Smooth muscle cell (in vitro differentiated cells): ENCODE results near the gene SMCO2. TPM values are rescaled to one million over a fixed set of nuclear protein-coding genes. Genes with fewer than 3 reads are reported as not detected.

ENCODE experiments used
- DNase-seq: peaks from one replicate; lab custom pipeline; 2025; ENCODE audit not compliant: unreplicated experiment; lab: John Stamatoyannopoulos, UW
- H2AFZ ChIP-seq: fragments of 200-600 bp; sonication (generic); 2 replicates; pipeline ENCODE4 v1.6.0; 2016; ENCODE audit warnings: antibody characterized with exemption, low read depth, mild to moderate bottlenecking
- H3F3A ChIP-seq: fragments of 200-600 bp; sonication (generic); 2 replicates; pipeline ENCODE4 v1.6.0; 2017; ENCODE audit warnings: antibody characterized with exemption, low read depth
- H3K27ac ChIP-seq: fragments of 200-600 bp; sonication (generic); 2 replicates; pipeline ENCODE4 v1.5.1; 2016; ENCODE audit warnings: low read depth, mild to moderate bottlenecking
- H3K27me3 ChIP-seq: fragments of 200-600 bp; sonication (generic); 2 replicates; pipeline ENCODE4 v1.6.1; 2016; ENCODE audit warnings: low read depth, mild to moderate bottlenecking
- H3K36me3 ChIP-seq: fragments of 200-600 bp; sonication (generic); 2 replicates; pipeline ENCODE4 v1.5.1; 2016; ENCODE audit warnings: low read depth
- H3K4me1 ChIP-seq: fragments of 200-600 bp; sonication (generic); 2 replicates; pipeline ENCODE4 v1.5.1; 2016; ENCODE audit warnings: low read depth
- H3K4me2 ChIP-seq: fragments of 200-600 bp; sonication (generic); 2 replicates; pipeline ENCODE4 v1.6.0; 2016; ENCODE audit warnings: mild to moderate bottlenecking
- H3K4me3 ChIP-seq: fragments of 200-600 bp; sonication (generic); 2 replicates; pipeline ENCODE4 v1.5.1; 2016; ENCODE audit warnings: mild to moderate bottlenecking
- H3K79me2 ChIP-seq: fragments of 200-600 bp; sonication (generic); 2 replicates; pipeline ENCODE4 v1.6.0; 2016; ENCODE audit warnings: low read depth, mild to moderate bottlenecking
- H3K9ac ChIP-seq: fragments of 200-600 bp; sonication (generic); 2 replicates; pipeline ENCODE4 v1.6.0; 2016; ENCODE audit warnings: low read depth
- H3K9me3 ChIP-seq: fragments of 200-600 bp; sonication (generic); replicated peaks from 2 replicates; pipeline ENCODE4 v1.5.1; 2016; ENCODE audit warnings: low read depth
- H4K20me1 ChIP-seq: fragments of 200-600 bp; sonication (generic); 2 replicates; pipeline ENCODE4 v1.6.0; 2016; ENCODE audit warnings: low read depth
- CTCF ChIP-seq: fragments of 200-600 bp; sonication (generic); IDR thresholded peaks from 2 replicates; pipeline ENCODE4 v1.5.1; 2017; ENCODE audit warnings: borderline replicate concordance, mild to moderate bottlenecking, antibody characterized with exemption; ENCODE audit not compliant: insufficient read depth, poor library complexity, severe bottlenecking
- WGBS: methylation state at CpG from one replicate; pipeline ENCODE4 v1.1.7; 2016; ENCODE audit warnings: low lambda C conversion rate; 5-methylcytosine and 5-hydroxymethylcytosine counted together
- polyA plus RNA-seq: library from polyadenylated mRNA; unstranded; fragments of >200 nt; fragmentation: Nextera tagmentation; extraction: Ambion mirVana; gene quantifications from 2 replicates; pipeline ENCODE4 v1.2.1, GENCODE V29; 2016
- total RNA-seq: library from RNA; depleted of rRNA; stranded (reverse); fragments of >200 nt; gene quantifications from 2 replicates; pipeline ENCODE4 v1.2.3, GENCODE V29; 2014

The SMCO2 gene
- total and polyA plus RNA-seq, 2 experiments from 2014 or later: not detected

GRCh38 chr12:27412047-27412446, 34.5 kb upstream of the SMCO2 start:
- H3K36me3 ChIP-seq: no peaks in the 10 kb centered on the region
- no peaks in the 10 kb centered on the region for H4K20me1 ChIP-seq
- DNase-seq: no peak
- H3K4me2 ChIP-seq: no peak overlapping the region
- TF ChIP-seq CTCF: no peak
- no peaks in the 10 kb centered on the region for H3K9me3 ChIP-seq
- no peaks in the 10 kb centered on the region for H3F3A ChIP-seq
- no peaks in the 10 kb centered on the region for H3K4me1 ChIP-seq
- no peak overlapping the region for H3K9ac ChIP-seq
- no peak overlapping the region for H3K4me3 ChIP-seq
- H3K79me2 ChIP-seq: no peaks in the 10 kb centered on the region
- H3K27ac ChIP-seq: no peak overlapping the region
- H3K27me3 ChIP-seq: no peaks in the 10 kb centered on the region
- no peak overlapping the region for H2AFZ ChIP-seq

- Histone ChIP-seq H4K20me1 (no peaks in the 10 kb centered on the region), H2AFZ (no peak overlapping the region), H3K27me3 (no peaks in the 10 kb centered on the region), H3K4me3 (no peak overlapping the region), H3K9ac (no peak overlapping the region), H3K79me2 (no peaks in the 10 kb centered on the region), H3K27ac (no peak overlapping the region), H3K4me2 (no peak overlapping the region), H3F3A (no peaks in the 10 kb centered on the region), H3K36me3 (no peaks in the 10 kb centered on the region), H3K9me3 (no peaks in the 10 kb centered on the region), H3K4me1 (no peaks in the 10 kb centered on the region)
- DNase-seq: no peak
- WGBS: 90% methylated on average over 2 of the region's 2 CpGs
- no peak for TF ChIP-seq CTCF
Measured at GRCh38 chr12:27422697-27423096, 23.8 kb upstream of the SMCO2 start.

- no peak for DNase-seq
- 69% methylated on average over 4 of the region's 4 CpGs for WGBS
- no peak overlapping the region for H2AFZ ChIP-seq
Measured at GRCh38 chr12:27424631-27425230, 21.8 kb upstream of the SMCO2 start.

More at GRCh38 chr12:27424631-27425230, 21.8 kb upstream of the SMCO2 start:
- peak overlapping the region; percentile 38 for H3K27ac ChIP-seq
- no peaks in the 10 kb centered on the region for H3K27me3 ChIP-seq
- no peaks in the 10 kb centered on the region for H3K4me1 ChIP-seq
- no peaks in the 10 kb centered on the region for H3F3A ChIP-seq
- H3K4me3 ChIP-seq: no peak overlapping the region
- H4K20me1 ChIP-seq: no peaks in the 10 kb centered on the region
- no peaks in the 10 kb centered on the region for H3K9me3 ChIP-seq
- peak; percentile 56 for TF ChIP-seq CTCF
- H3K4me2 ChIP-seq: no peak overlapping the region
- H3K36me3 ChIP-seq: no peaks in the 10 kb centered on the region
- no peaks in the 10 kb centered on the region for H3K79me2 ChIP-seq
- no peak overlapping the region for H3K9ac ChIP-seq
